GM18909 (cell line): ENCODE results near the gene KIF1C.
"Not testable (repeated sequence)": the region's sequence is repeated elsewhere in the genome, so short reads cannot be mapped to it uniquely, and the experiment has no call there.

Experiments used
- ATAC-seq: cut with Tn5 transposase; IDR thresholded peaks from one replicate; pipeline ENCODE4 v1.9.1; 2021; ENCODE audit warnings: mild to moderate bottlenecking; ENCODE audit not compliant: unreplicated experiment, poor library complexity

Gene KIF1C

DNA sequence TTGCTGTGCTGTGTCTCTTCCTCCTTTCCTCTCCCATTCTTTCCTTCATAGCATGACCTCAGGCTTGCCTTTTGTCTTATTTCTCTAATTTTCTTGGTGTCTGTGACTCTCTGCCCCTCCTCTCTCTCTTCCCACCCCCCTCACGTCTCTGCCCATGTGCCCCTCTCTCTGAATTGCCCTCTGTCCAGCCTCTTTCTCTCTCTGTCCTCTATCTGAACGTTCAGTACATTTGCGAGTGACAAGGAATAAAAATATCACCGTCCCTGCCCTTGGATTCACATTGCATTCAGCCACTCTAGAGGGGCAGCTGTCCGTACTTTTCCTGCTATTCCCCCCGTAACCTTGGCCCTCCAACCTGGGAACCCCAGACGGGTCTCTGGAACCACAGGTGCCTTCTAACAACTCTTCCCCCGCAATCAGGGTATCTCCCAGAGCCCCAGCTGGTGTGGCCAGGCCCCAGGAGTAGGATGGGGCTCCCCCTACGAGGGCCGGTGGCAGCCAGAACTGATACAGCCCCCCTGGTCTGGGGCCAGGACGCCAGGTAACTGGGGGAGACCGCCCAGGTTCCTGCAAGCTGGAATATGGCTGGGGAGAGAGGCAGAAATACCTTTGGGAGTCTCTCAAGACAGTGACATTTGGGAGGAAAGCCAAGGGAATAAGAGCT, 1.8 kb downstream of the KIF1C start:
- no peak for ATAC-seq

DNA sequence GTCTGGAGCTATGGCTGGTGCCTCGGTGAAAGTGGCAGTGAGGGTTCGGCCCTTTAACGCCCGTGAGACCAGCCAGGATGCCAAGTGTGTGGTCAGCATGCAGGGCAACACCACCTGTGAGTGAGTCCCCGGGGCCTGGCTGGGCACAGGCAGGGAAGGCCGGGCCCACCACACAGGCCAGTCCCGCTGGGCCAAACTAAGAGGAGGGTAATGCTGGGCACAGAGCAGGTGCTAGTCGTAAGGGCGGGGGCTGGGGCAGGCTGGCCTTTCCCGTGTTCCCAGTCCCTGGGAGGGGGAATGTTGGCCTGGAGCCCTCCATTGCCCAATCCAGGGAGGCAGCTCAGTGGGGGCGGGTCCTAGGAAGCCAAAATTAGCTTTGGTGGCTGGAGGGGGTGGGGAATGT, 2.5 kb downstream of the KIF1C start:
- no peak for ATAC-seq

DNA sequence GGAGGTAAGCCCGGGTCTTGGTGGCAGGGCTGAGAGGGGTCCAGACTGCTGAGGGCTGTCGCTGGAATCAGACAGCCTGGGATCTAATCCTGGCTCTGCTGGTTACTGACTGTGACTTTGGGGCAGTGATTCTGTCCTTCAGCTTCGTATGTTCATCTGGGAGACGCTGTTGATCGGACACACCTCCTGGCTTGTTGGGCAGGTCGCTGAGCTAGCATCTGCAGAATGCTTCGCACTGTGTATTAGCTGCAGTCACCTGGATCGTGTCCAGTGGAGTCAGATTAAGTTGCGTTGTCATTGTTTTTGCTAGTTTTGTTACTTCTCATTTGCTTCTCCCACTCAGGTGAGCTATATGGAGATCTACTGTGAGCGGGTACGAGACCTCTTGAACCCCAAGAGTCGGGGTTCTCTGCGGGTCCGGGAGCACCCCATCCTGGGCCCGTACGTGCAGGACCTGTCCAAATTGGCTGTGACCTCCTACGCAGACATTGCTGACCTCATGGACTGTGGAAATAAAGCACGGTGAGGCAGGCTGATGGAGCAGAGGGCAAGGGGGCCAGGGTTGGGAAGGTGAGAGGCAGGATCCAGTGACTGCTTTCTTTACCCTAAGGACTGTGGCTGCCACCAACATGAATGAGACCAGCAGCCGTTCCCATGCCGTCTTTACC, 4.5 kb downstream of the KIF1C start:
- ATAC-seq, result no peak

DNA sequence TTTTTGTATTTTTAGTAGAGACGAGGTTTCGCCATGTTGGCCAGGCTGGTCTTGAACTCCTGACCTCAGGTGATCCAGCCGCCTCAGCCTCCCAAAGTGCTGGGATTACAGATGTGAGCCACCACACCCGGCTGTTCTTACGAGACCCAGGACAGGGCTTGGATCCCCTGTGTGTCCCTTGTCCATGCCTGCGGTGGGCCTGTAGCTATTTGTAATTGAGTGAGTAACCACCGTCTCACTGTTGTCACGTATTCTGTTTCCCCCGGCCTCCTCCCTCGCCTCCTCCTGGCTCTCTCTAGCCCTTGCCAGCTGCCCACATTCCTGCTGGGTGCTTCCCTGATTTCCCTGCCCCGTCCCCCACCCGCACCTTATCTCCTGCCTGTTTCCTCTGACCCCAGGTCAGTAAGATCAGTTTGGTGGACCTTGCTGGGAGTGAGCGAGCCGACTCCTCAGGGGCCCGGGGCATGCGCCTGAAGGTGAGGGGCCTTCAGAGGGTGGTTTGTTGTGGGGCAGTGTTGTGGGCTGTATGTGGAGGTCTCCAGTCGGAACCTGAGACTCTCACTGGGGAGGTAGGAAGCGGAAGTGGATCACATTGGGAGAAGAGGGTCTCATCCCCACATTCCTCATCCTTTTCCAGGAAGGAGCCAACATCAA, 5.6 kb downstream of the KIF1C start:
- no peak for ATAC-seq

DNA sequence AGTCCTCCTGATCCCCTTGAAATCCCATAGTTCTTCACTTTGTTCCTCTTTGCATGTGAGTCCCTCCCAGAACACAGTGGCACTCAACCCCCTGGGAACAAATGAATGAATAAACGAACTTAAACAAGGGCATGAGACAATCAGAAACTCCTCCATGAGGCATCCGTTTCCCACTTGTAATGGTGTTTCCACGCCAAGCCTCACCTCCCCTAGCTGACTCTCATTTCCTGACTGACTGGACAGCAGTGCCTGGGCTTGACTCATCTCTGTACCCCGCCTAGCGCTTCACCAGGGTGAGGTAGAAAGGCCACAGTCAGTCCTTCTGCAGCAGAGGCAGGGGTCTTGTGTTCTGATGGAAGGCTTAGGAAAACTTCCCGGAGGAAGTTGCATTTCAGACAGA, 14.2 kb downstream of the KIF1C start:
- ATAC-seq, result no peak

DNA sequence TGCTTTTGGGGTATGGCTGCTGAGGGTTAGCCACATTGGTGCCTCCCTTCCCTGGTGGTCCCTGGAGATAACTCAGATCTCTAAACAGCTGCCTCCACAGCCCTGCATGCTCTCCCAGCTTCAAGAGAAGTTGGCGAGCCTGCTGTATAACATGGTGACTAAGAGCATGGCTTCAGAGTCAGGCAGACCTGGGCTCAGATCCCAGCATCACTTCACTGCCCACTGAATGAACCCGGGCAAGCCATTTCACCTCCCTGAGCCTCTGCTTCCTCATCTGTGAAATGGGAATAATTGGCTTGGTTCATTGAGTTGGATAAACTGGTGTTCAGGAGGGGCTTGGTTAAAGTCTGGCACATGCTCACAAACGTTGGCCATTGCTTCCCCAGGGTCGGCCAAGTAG, 16.6 kb downstream of the KIF1C start:
- ATAC-seq, result no peak

DNA sequence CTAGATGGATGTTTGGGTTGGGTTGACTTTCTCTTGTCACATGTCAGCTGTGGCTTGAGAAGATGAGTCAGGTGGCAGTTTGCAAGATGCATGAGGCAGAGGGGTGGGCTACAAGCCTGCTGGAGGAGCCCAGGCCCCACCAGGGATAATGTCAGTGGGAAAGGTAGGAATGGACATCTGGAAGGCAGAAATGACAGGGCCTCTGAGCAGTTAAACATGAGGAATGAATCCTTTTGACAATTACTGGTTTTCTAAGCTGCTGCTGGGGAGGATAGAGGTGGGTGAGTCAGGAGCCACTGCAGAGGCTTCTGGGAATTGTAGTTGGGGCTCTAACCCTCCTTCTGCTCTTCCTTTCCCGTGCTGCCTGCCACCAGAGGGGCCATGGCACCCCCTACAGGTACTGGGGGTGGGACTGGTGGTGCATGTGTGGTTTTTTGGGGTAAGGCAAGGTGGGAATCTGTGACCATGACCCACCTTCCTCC, 21.8 kb downstream of the KIF1C start:
- ATAC-seq, result no peak

DNA sequence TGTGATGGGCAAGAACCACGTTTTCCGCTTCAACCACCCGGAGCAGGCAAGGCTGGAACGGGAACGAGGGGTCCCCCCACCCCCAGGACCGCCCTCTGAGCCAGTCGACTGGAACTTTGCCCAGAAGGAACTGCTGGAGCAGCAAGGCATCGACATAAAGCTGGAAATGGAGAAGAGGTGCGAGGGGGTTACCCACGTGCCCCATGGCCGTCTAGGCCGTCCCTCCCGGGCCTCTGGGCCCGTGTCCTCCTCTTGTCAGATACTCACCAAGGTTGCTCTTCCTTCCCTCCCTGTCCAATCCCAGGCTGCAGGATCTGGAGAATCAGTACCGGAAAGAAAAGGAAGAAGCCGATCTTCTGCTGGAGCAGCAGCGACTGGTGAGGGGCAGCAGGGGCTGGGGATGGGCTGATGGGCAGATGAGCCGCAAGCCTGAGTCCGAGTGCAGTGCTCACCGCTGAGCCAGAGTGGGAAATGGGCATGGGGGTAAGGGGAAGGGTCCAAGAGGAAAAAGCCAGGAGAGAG, 22.8 kb downstream of the KIF1C start:
- ATAC-seq, result no peak

DNA sequence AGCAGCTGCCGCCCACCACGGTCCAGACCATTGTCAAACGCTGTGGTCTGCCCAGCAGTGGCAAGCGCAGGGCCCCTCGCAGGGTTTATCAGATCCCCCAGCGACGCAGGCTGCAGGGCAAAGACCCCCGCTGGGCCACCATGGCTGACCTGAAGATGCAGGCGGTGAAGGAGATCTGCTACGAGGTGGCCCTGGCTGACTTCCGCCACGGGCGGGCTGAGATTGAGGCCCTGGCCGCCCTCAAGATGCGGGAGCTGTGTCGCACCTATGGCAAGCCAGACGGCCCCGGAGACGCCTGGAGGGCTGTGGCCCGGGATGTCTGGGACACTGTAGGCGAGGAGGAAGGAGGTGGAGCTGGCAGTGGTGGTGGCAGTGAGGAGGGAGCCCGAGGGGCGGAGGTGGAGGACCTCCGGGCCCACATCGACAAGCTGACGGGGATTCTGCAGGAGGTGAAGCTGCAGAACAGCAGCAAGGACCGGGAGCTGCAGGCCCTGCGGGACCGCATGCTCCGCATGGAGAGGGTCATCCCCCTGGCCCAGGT, 24.5 kb downstream of the KIF1C start:
- ATAC-seq, result no peak

DNA sequence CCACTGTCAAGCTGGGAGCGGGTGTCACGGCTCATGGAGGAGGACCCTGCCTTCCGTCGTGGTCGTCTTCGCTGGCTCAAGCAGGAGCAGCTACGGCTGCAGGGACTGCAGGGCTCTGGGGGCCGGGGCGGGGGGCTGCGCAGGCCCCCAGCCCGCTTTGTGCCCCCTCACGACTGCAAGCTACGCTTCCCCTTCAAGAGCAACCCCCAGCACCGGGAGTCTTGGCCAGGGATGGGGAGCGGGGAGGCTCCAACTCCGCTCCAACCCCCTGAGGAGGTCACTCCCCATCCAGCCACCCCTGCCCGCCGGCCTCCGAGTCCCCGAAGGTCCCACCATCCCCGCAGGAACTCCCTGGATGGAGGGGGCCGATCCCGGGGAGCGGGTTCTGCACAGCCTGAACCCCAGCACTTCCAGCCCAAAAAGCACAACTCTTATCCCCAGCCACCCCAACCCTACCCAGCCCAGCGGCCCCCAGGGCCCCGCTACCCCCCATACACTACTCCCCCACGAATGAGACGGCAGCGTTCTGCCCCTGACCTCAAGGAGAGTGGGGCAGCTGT, 25.9 kb downstream of the KIF1C start:
- ATAC-seq, result no peak

DNA sequence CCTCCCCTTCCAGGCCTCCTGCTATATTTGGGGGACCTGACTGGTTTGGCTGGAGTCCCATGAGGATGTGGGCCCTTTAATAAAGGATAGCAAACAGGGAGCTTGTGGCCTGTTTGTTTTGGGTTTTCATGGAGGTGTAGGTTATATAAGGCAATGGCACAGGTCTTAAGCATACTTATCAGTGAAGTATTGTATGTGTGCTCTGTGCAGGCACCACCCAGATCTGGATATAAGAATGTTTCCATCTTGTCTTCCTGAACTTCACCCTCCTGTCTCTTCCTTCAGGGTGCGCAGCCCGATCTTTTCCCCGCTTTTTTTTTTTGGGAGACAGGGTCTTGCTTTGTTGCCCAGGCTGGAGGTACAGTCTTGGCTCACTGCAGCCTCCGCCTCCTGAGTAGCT, 26.9 kb downstream of the KIF1C start:
- ATAC-seq, result no peak

DNA sequence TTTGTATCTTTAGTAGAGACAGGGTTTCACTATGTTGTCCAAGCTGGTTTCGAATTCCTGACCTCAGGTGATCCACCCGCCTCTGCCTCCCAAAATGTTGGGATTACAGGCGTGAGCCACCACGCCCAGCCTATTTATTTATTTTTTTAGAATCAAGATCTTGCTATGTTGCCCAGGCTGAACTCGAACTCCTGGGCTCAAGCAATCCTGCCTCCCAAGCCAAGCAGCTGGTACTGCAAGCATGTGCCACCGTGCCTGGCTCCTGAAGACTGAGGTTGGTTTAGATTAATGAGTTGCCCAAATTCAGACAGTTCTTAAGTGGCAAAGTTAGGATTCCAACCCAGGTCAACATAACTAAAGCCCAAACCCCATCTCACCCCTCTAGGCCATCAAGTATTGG, 29.5 kb downstream of the KIF1C start:
- ATAC-seq, result no peak

DNA sequence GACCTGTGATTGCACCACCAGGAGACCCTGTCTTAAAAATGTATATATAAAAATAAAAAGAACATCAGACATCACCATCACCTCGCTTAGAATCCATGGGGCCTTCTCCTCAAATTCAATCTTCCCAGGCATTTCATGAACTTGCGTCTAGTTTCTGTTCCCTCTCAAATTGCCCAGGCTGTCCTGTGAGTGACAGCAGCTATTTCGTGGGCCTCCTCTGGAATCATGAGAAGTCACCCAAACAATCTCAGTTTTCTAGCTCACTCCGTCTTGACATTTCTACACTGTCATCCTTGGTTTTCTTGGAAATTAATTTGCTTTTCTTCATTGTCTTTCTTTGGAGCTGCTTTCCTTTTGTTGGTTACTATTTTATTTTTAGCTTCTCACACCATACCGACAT, 30.2 kb downstream of the KIF1C start:
- ATAC-seq, result no peak

DNA sequence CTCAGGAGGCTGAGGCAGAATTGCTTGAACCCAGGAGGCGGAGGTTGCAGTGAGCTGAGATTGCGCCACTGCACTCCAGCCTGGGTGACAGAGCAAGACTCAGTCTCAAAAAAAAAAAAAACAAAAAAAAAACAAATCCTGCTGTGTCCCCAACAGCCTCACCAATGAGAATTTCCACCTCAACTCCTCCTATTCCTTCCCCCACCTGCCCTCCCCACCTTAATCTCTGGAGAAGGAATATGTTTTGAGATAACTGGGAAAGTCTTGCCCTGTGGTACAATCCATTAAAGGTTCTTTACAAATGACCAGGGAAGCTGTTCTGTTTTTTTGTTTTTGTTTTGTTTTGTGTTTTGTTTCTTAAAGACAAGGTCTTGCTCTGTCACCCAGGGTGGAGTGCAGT, 32.4 kb downstream of the KIF1C start:
- not testable (repeated sequence) for ATAC-seq

DNA sequence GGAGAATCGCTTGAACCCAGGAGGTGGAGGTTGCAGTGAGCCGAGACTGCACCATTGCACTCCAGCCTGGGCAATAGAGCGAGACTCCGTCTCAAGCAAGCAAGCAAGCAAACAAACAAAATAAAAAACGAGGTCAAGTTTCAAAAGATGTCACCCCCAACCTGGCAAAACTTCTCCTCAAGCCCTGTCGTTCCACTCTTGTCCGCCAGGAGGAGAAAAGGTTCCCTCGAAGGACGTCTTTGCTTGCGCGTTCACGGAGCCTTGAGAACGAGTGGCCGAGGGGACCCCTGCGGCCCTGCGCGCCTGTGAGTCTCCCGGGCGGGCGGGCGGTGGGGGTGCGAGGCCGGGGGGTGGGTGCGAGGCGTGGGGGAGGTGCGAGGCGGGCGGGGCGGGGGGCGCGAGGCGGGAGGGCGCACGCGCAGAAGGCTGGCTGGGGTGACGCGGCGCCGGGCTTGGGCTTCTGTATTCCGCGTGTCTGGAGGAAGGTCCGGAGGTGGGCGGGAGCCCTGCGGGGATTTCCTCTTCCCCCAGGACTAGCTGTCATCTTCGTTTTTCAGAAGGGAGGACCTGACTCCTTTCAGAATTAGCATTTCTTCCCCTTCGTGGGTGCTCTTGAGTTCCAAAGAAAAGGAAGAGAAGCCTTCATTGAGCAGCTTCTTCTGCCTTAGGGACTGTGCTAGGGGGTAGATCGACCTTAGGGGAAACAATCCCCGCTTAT, 33.8 kb downstream of the KIF1C start:
- no peak for ATAC-seq

DNA sequence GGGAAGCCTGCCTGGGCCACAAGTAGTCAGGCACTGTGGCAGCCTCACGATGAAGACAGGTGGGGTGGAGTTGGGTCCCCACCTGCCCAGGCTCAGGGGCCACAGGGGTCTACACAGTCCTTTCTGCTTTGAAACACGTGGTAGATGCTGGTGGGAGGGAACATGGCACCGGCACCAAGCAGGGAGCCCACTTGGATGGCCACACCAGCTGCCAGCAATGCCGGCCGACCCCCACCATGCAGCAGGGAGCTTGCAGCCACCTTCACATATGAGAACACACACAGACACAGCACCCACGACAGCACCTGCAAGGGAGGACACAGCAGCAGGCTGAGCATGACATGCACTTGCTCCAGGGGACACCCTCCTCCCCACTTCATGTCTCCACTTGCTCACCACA, 35.1 kb downstream of the KIF1C start:
- no peak for ATAC-seq

DNA sequence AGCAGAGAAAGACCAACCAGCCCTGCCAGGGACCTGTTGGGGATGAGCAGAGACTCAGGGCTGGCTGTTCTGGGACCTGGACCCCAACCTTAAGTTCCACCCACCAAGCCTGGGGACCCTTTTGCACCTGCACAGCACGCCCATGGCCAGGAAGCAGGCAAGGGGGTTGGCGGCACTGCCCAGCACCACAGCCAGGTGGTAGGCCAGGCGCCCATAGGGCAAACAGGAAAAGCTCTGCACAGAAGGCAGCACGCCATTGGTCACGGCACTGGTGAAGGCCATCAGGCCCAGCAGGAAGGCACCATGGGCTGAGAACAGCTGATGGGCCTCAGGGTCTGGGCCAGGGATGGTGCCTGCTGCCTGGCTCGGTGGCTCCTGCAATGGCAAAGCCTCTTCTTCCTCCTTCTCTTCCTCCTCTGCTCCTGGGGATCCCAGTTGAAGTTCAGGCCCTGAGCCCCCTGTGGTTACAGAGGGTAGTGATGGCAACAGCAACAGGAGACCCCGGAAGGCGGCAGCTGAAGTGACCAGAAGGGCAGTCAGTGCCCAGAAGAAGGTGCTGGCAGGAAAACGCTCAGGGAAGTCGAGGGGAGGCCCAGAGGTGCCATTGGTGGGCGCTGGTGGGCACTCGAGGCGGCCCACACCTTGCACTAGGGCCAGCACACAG, 35.7 kb downstream of the KIF1C start:
- ATAC-seq, result no peak

DNA sequence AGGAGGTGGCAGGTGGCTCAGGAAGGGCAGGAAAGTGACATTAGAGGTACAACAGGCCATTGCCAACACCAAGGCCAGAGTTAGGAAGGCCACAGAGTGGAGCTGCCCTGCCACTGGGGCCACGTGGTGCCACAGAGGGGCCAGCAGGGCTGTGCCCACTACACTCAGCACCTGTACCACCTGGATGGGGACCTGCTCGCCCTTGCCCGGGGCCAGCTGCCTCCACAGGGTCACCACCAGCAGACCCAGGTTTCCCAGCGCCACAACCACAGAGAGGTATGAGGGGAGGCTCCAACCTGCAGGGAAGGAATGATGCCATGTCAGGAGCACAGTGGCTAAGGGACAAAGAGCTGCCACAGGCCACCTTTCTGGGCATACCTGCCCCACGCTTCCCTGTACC, 36.3 kb downstream of the KIF1C start:
- ATAC-seq, result no peak

DNA sequence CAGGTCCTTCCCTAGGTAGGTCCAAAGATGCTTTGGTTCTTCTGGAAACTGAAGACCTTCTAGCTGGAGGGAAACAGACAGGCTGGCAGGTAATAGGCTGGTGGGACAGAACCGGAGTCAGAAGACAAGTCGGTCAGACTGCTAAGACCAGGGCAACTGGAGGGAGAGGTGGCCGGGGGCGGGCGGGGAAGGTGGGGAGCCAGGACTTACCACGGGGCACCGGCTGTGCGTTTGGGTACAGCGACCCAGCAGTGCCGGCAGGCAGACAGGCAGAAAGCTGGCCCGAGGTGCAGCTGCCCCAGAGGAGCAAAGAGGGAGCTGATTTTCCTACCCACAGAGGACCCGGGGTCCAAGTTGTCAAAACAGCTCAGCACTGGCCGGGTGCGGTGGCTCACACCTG, 36.9 kb downstream of the KIF1C start:
- ATAC-seq, result no peak

DNA sequence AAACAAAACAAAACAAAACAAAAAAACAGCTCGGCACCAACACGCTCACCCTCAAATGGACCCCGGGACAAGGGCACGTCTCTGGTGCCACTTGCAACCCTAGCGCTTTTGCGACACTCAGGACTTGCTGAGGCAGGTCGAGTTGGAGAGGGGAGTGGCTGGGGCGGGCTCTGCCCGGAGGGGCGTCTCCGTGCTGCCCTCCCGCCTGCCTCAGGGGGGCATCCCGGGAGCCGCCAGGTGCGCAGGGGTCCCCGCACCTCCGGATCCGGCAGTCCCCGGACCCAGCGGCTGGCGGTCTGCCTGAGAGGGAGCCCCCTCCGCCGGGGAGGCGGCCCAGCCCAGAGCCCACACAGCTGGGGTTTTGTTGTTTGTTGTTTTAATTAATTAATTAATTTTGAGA, 37.6 kb downstream of the KIF1C start, which contains the start of gene SLC52A1:
Gene SLC52A1, minus strand, starts transcription at position 112 of the 400 bp plus-strand sequence. CDS start 820 bp downstream, outside the sequence.
- ATAC-seq, result no peak
